Cardiac septum (tissue), 1 donor: ENCODE results near the gene SCGB1D4. TPM values are rescaled to one million over a fixed set of nuclear protein-coding genes. Genes with fewer than 3 reads are reported as not detected.

Source experiments
- DNase-seq: peaks from one replicate; pipeline ENCODE4 v3.0.0-alpha.2; 2020; ENCODE audit warnings: low spot score
- intact Hi-C: fragments of 100-400 bp; cut with DNase I; formaldehyde crosslinking; loops from one replicate; pipeline ENCODE4 v1.14.0; 2022
- total RNA-seq: library from RNA; stranded (reverse); fragmentation: NEBNext Ultra II Directional; extraction: Animal tissue kit (Norgen Biotek cat#: 25700); gene quantifications from one replicate; pipeline ENCODE4 v1.2.1, GENCODE V29; 2021
- donor health status: DM: no; HTN: no; CAD: no.

The SCGB1D4 gene
- total RNA-seq, 1 donor from 2014 or later = not detected

DNA sequence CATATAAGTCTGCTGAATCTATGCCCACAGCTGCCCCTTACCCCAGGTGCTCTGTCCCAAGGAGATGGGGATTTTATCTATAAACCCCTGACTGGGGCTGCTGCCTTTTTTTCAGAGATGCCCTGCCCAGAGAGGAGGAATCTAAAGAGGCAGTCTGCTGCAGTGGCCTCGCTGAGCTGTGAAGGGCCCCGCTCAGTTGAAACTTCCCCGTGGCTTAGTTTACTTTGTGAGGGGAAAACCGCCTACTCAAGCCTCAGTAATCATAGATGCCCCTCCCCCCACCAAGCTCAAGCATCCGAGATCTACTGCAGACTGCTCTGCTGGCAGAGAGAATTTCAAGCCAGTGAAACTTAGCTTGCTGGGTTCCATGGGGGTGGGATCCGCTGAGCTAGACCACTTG, 7.4 kb upstream of the SCGB1D4 start:
- no peak for DNase-seq
- intact Hi-C loops = no loop called here

DNA sequence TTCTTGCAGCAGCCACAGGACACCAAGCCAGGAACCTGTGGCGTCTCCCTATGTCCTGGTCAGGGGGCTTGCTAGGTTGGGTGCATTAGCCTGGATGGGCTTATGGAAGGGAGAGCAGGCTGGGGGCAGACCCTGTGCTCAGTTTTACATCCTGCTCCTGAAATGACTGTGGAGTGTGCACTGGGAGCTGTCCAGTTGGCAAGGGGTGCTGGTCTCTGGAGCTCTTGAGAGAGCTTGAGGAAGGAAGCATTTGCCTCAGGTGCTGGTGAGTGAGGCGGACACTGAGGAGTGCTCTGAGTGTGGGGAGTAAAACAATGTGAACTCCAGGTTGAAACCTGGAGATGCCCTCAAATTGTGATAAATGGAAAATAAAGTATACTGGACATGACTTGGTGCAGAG, 3.4 kb downstream of the SCGB1D4 start:
- DNase-seq = no peak
- intact Hi-C loops = no loop called here

DNA sequence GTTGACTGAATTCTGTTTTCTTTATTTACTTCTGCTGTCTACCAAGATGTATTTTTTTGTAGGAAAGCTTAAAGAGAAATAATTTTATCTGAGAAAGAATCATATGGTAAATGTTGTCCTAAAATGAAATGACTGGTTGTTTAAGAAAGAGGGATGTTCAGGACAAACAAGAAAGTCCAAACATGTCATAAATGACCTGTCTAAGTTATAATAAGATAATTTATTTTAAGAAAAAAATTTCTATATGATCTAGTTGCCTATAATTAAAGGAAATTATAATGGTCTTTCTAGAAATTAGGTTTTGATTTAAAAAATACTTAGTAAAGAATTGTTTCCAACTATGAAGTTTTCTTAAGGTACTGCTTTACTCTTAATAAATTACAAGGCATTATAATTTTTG, 18.4 kb downstream of the SCGB1D4 start:
- no peak for DNase-seq
- intact Hi-C loops = no loop called here

DNA sequence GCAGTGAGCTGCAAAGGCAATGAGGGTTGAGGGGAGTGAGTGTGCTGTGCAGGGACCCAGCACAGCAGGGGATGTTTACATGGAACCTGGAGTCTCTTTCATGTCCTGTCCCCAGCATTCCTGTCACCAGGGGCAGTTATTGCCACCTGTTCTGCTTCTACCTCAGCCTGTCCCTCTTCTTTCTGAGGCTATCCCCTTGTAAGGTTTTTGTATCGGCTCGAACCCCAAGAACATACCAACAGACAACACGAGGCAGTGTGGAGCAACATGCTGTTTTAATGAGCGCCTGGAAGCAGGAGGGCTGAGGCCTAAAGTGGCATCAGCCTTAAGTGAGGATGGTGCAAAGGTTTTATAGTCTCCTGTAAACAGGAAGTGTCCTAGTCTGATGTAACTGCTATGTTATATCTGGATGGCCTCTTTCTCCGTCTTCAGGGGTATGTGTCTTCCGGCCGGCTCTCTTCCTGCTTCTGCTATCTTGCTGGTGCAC, 25.0 kb downstream of the SCGB1D4 start:
- no peak for DNase-seq
- intact Hi-C loops = no loop called here

DNA sequence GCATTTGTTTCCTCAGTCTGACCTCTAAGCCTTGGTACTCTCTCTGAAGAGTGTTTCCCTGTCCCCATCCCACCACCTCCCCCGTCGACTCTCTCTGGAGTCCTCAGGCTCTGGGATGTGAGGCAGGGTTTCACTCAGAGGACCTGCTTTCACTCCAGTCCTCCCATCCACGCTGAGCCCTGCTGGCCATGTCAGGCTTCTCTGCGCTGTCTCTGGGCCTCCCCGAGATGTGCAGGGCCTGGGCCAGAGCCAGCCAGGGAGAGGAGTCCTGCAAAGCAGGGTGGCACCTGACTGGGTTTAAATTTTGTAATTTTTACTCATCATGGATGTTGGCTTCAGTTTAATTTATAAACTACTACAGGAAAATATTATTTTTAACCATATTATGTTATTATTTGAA, 25.6 kb downstream of the SCGB1D4 start:
- no peak for DNase-seq
- intact Hi-C loops = no loop called here

DNA sequence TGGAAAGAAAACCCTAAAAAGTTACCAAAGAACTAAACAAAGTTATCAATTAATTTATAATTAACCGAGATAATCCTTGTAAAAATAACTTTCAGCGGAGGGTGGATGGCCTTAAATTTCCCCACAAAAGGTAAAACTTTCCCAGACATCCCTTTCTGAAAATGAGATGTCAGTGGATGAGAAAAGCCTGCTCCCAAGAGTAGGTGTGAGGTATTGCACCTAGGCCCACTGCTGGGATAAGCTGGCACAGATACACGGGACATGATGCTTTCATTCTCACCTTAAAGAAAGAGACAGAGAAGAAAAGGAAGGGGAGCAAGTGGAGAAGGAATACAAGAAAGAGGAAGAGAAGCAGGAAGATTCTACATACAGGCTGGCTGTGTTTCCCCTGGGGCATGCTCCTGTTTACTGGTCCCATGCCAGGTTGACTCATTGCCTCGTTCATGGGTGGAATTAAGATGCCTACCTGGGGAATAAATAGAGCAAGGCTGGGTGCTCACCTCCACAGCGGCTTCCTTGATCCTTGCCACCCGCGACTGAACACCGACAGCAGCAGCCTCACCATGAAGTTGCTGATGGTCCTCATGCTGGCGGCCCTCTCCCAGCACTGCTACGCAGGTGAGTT, 29.1 kb downstream of the SCGB1D4 start, which contains the start of gene SCGB2A2:
SCGB2A2 (plus strand) TSS at position 505 of the 625 bp plus-strand sequence; CDS start at position 564, 59 bp downstream.
- DNase-seq = no peak
- intact Hi-C loops = no loop called here

DNA sequence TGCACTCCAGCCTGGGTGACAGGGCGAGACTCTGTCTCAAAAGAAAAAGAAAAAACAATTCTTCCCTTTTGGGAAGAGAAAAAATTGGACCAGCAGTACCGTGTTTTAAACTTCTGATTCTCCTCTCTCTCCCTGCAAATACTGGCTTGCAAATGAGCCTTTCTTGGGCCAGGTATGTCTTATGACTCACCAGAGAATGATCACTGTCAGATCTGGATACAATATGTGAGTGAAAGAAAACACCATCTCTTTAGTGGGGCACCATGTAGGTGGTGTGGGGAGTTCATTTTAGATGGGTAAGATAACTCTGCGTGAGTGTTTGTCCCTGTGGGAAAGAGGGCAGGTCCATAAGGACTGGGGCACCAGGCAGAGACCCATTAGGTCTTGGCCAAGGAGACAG, 31.3 kb downstream of the SCGB1D4 start:
- intact Hi-C loops = no loop called here
- DNase-seq = no peak

DNA sequence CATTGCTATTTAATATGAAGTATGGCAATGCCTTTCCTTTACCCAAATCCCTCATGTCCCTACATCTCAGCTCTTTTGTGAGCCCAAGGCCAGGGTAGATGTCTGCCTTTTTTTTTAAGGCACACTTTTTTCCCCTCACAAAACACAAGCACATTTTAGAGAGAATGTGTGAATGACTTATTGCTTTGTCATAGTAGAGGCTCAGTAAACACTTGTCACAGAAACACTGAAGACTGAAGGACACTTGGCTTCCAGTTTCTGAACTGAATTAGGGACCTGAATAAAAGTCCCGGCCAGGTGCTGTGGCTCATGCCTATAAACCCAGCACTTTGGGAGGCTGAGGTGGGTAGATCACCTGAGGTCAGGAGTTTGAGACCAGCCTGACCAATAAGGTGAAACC, 31.8 kb downstream of the SCGB1D4 start:
- intact Hi-C loops = no loop called here
- no peak for DNase-seq

DNA sequence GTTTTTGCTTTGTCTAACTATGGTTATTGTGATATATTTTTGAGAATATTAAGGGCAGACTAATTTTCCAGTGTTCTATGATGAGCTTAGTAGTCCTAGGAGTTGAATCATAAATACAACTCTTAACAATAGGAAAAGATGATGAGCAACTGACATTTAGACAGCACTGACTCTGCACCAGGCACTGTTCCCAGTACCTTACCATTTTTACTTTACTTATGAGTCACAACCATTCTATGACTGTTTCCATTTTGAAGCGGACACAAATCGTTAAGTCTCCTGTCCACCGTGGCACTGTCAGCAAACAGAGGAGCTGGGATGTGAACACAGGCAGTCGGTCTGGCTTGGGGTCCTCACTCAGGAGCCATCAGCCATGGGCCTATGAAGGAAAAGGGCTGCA, 32.3 kb downstream of the SCGB1D4 start:
- no peak for DNase-seq
- intact Hi-C loops = no loop called here

DNA sequence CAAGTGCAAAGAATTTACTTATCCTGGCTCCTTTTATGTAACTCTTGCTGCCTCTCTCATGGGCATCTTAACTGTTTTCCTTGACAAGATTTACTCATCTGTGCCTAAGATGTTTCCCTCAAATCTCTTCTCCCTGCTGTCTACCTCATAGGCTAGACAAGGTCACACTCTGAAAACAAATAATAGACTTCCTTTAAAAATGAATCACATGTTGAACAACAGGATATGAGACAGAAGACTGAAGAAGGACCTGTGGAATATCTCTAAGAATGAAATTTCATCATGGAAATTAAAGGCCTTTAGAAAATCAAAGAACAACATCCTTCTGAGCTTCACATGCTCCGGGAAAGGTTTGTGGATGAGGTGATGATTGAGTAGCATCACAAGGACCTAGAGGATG, 34.9 kb downstream of the SCGB1D4 start:
- no peak for DNase-seq
- intact Hi-C loops = no loop called here

DNA sequence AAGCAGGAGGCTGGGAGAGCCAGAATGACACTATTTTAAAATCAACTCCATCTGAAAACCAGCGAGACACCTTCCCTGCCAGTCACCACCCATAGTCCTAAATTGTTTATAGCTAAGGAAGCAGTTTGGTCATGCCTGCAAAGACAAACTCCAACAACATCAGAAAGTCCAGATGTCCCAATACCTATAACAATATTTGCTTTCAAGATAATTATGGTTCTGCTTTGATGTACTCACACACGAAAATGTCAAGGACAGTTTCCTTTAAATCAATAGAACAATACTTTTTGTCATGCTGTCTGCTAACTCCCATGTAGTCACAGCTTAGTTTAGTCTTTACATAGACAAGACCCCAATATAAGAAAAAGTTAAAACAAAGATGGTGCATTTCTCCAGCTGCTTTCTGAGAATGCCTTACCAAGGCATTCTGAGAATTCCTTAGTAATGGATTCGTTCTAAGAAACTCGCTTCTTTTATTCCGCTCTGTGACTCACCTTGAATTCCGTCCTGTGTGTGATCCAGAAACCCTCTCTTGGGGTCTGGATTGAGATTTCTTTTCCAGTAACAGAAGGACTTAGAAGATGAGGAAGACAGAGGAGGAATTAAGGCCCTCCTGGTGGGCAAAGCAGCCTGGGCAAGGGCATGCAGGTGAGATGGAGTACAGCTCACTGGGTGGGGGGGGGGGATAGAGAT, 38.5 kb downstream of the SCGB1D4 start:
- intact Hi-C loops = no loop called here
- no peak for DNase-seq

DNA sequence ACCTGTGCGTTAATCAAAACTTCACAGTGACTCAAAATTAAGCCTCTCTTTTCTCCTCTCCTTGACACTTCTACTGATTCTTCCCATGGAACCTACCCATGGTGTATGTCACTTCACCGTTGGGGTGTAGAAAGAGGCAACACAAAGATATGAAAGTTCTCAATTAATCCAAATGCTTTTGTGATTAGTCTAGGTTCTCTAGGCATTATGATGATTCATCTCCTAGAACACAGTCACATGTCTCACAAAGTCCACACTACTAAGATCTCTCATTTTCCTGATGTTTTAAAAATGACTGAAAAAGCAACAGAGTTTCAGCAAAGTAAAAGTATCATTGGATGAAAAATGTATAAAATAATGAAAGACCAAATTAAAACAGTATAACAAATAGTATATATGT, 42.6 kb downstream of the SCGB1D4 start:
- intact Hi-C loops = no loop called here
- DNase-seq = no peak

DNA sequence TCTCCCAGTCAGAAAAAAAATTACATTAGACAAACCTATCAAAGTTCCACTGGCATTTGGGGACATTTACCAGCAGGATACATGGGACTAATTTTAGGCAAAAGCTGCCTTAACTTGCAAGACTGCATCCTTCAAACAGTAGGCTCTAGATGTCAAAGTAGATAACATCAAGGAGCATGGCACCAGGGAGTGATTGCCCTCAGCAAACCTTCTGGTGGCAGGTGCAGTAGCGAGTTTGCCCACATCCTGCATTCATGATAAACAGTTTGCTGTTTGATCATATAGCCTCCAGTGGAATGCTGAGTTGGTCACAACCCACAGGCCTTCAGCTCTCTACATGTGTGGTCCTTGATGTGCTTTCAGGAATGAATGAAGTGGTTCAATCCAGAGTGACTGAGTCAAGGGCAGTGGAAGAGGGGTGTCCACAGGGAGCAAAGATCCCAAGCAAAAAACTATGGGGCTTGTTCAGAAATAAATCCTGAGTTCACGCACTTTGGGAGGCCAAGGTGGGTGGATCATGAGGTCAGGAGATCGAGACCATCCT, 44.8 kb downstream of the SCGB1D4 start:
- no peak for DNase-seq
- intact Hi-C loops = no loop called here

DNA sequence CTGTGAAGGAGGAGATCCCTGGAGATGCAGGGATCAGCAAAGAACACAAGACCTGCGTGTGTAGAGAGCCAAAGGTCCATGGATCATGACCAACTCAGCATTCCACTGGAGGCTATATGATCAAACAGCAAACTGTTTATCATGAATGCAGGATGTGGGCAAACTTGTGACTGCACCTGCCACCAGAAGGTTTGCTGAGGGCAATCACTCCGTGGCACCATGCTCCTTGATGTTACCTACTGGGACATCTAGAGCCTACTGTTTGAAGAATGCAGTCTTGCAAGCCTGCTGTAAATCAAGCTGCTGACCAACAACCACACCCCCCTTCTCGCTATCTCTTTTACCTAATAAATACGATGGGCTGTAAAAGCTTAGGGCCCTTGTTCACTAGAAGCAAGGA, 47.2 kb downstream of the SCGB1D4 start:
- no peak for DNase-seq
- intact Hi-C loops = no loop called here

Other genes with a start within 250 kb of the SCGB1D4 start
- gene INCENP, start 175.1 kb downstream of the SCGB1D4 start, total RNA-seq = 13.5 TPM
- not detected for gene SCGB1D1, start 108.9 kb downstream of the SCGB1D4 start, total RNA-seq
- not detected for gene SCGB2A1, start 90.4 kb downstream of the SCGB1D4 start, total RNA-seq
- not detected for gene SCGB1D2, start 56.8 kb downstream of the SCGB1D4 start, total RNA-seq
- not detected for gene SCGB2A2, start 28.9 kb downstream of the SCGB1D4 start, total RNA-seq
- gene ASRGL1, start 38.4 kb upstream of the SCGB1D4 start, total RNA-seq = 9.2 TPM
- gene SCGB1A1, start 120.0 kb upstream of the SCGB1D4 start, total RNA-seq = not detected
- 485 TPM for gene AHNAK, start 247.7 kb upstream of the SCGB1D4 start, total RNA-seq